Activated gamma-delta T cell treated with Interleukin-2 at 50 U/mL for 16 hours (primary cell): Measurements from ENCODE around the gene SPECC1.
A peak's percentile ranks its signal among the peaks of the same experiment; 100 is the strongest.
"Not testable (repeated sequence)": the region's sequence is repeated elsewhere in the genome, so short reads cannot be mapped to it uniquely, and the experiment has no call there.

Experiments used
- DNase-seq: peaks from one replicate; pipeline ENCODE4 v3.0.0-alpha.2; 2020

SPECC1 gene

DNA sequence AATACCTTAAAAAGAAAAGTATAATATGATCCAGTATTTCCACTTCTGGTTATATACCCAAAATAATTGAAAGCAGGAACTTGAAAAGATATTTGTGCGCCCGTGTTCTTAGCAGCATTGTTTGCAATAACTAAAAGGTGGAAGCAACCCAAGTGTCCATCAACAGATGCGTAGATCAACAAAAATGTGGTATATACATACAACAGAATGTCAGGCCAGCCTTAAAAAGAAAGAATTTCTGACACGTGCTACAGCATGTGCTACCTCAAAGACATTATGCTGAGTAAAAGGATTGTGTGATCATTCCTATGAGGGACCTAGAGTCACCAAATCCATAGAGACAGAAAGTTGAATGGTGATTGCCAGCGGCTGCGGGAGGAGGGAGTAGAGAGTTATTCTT lies 133.1 kb downstream of the SPECC1 start:
- DNase-seq, result no peak

DNA sequence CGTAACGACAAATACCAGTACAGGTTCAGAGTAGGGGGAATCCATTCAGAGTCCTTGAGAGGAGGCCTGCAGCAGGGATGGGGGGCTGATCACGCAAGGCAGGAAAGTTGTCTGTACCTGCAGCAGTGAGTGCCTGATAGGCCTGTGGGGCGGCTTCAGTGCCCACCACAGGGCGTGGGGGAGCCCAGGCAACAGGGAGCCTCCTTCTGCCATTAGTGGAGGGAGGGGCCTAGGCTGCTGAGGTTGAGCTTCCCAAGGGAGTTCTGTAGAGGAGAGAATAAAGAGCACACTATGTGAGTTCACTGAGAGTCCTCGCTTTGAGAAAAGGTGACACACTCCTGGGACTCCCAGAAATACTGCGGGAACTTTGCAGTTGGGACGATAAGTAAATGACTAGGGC lies 134.6 kb downstream of the SPECC1 start:
- DNase-seq, result no peak

DNA sequence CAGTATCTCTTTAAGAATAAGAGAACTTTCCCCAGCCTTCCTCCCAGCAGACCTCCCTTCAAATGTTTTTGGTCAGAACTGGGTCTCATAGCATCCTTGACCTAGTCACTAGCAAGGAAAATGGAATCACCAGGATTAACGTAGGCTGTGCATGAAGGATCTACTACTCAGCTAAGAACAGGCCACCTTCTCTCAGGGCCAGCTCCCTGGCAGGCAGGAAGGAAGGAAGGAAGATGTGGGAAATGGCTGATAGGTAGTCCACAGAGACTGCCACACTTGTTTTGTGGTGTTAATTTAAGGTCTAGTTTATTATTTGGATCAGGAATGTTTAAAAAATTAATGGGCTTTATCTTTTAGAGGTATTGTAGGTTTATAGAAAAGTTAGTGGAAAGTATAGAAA lies 136.4 kb downstream of the SPECC1 start:
- no peak for DNase-seq

DNA sequence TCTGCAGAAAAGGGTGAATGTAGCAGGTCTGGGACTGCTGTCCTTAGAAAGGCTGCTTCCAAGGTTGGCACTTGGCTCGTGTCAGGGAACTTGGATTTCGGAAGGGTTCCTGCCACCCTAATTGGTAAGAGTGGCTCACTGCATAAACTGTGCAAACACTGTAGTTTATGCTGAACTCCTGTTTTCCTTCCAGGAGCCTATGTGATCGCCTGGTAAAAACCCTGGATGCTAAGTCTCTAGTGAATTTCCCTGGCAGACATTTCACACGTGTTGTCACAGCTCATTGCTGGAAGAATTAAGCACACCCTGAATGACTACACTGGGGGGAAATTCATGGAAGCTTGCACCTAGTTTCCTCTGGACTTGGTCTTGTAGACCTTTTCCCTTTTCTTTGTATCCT lies 140.1 kb downstream of the SPECC1 start:
- DNase-seq, result no peak

DNA sequence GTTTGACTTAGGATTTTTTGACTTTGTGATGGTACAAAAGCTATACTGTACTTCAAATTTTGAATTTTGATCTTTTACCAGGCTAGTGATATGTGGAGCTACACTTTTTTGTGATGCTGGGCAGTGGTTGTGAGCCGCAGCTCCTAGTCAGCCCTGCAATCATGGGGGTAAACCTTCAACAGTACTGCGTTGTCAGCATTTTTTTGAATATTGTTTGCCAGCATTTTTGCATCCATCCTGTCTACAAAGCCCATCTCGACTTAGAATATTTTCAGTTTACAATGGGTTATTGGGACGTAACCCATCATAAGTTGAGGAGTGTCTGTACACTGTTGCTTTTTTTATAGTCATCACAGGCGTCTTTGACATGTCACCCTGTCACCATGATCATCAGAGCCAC lies 142.0 kb downstream of the SPECC1 start:
- no peak for DNase-seq

DNA sequence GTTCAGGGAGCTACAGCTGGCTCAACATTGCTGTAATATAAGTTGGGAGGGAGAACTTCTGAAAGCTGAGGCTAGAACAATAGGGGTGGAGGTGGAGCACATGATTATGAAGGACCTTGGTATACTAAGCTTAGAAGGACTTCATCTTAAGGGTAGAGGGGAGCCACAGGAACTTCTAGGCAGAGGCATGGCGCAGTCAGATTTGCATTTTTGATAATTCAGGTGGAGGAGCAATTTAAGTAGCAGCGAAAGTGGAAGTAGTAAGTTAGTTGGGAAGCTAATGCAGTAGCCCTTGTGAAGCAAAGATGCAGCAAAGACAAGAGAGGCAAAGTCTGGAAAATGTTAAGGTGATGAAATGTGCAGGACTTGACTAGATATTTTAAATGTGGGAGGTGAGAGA lies 144.1 kb downstream of the SPECC1 start:
- no peak for DNase-seq

DNA sequence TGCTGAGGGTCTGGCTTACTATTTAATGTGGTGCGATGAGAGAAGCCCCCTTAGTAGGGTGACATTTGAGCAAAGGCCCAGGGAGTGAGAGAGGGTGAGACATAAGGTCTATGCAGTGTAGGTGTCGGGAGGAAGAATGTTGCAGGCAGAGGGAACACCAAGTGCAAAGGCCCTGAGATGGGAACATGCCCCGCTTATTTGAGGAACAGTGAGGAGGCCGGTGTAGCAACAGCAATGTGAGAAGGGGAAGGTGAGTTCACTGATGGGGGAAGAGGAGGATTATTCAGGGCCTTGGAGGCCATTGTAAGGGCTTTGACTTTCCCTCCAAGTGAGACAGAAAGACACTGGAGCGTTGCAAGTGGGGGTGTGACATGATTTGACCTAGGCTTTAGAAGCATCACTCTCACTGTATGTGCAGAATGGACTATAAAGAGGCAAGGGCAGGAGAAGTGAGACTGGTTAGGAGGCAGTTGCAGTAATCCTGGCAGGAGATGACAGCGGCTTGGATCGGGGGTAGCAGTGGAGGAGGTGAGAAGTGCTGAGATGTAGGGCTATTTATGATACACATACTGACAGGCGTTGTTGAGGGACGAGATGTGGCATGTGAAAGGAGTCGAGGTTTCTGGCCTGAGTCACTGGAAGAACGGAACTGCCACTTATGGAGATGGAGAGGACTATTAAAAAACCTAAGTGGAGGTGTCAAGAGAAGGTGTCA lies 145.3 kb downstream of the SPECC1 start:
- no peak for DNase-seq

DNA sequence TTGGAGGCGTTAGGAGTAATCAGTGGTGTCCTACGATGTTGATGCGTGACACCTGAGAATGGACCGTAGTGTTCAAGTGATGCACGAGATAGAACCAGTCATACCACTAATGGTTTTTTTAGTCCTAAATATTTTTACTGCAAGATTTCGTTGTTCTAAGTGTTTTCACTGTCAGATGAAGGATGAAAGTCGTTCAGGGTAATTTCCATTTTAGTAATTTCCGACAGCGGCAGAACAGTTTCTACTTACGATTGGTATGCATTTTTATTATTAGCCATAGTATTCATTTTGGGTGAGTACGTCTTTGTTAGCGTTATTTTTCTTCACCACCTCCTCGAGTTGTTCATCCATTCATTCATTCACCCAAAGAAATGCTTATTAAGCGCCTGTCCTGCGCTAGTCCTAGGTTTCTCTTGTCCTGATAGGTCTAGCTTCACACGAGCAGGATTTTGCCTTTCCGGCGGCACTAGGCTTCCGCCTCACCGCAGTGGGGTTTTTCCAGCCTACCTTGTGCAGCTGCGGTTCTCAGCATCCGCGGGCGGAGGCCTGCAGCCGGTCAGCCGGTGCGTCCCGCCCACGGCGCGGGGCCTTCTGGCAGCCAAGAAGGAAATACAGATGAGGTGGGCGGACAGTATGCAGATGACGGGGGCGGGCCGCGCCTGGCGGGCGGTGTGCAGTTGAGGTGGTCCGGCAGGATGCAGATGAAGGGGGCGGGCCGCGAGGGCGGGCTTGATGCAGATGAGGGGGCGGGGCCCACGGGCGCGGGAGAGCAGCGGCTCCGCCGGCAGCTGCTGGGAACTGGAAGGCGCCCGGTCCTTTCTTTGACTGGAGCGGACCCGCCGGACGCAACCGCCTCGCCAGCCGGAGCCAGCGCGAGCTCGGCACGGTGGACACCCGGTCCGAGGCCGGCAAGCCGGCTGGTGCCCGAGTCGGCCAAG lies 146.4 kb downstream of the SPECC1 start:
- DNase-seq, result peak; percentile 95

DNA sequence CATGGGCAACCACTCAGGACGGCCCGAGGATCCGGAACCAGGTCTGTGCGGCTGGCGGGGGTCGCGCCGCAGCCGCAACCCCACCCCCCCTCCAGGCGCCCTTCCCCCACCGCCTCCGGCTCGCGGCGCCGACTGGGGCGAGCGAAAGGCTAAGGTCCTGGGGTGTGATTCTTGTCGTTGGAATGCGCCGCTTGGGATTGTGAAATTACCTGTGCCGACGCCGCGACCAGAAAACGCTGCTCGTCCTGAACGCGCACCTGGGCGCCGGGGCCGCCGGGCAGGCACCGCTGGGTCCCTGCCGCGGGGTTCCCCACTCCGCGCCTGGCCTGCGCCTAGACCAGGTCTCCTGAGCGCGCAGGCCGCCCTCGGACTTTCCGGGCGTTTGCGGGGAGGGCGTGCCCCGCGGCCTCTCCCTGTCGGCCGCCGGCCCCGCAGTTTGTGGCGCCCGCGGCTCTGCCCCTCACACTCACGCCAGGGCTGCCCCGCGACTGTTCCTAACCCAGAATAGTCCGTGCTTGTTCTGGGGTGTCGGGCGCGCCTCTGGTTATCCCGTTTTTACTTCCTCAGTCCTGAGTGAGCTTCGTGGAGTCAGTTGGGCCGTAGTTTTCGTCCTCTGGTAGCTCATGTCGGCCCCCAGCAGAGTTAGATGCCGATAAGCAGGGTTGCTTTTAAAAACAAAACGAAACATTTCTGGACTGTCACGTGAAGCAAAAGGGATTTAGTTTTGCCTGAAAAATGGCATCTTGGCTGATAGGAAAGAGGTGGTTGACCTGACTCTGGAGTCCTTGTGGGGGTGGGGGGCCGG lies 147.2 kb downstream of the SPECC1 start:
- no peak for DNase-seq

DNA sequence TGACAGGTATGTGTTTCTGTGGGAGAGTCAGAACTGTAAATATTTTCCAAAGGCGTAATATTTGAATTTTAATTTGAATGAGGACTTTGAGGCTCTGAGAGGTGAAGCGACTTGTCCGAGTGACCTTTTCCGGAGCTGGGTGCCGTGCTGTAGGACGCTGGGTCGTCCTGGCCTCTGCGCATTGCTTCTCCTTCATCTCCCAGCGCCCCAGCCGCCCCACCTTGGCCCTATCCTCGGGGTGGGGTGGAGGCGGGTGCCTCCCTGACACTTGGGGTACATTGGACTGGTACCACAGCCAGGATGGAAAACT lies 147.8 kb downstream of the SPECC1 start:
- no peak for DNase-seq

DNA sequence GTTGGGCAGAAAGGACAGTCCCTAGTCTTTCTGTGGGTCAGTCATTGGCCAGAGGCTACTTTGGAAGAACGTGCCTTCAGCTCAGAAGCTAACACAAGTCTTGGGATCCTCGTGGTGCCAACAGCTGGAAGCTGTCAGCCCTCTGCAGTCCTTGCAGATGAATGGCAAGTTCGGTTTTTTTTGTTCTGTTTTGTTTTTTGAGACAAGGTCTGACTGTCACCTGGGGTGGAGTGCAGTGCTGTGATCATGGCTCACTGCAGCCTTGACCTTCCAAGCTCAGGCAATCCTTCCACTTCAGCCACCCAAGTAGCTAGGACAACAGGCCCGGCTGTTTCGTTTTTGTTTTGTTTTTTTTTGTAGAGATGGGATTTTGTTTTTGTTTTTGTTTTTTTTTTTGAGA lies 149.4 kb downstream of the SPECC1 start:
- DNase-seq, result no peak

DNA sequence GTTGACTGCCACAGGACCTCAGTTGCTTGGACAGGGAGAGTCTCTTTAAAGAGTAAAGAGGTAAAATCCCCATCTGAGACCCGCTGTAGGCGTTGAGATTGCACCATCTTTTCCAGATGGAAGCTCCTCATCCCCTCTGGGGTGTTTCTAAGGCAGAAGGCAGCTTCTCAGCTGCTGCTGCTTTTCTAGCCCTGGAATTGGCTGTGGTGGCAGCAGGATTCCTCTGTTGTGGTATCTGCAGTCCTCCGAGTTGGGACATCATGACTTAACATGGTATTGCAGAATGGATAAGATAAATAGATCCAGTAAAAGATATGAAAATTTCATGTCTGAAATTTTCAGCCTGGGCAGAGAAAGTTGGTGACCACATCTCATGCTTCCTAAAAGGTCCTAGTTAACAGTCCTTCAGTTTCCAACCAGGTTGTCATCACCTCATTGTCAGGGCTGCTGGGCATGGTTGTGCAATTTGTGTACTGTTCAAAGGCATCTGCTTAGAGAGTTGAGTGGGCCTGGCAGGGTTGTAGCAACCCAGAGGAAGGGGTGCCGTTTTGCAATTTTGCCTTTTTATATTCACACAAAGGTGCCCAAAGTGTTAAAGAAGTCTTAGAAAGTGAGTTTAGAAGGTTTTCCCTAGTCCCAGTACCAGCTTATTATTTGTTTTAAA lies 150.4 kb downstream of the SPECC1 start:
- DNase-seq, result no peak

DNA sequence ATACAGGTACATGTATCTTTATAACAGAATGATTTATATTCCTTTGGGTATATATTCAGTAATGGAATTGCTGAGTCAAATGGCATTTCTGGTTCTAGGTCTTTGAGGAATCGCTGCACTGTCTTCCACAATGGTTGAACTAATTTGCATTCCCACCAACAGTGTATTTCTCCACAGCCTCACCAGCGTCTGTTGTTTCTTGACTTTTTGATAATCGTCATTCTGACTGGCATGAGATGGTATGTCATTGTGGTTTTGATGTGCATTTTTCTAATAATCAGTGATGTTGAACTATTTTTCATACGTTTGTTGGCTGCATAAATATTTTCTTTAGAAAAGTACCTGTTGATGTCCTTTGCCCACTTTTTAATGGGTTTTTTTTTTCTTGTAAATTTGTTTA lies 156.4 kb downstream of the SPECC1 start:
- DNase-seq, result not testable (repeated sequence)

DNA sequence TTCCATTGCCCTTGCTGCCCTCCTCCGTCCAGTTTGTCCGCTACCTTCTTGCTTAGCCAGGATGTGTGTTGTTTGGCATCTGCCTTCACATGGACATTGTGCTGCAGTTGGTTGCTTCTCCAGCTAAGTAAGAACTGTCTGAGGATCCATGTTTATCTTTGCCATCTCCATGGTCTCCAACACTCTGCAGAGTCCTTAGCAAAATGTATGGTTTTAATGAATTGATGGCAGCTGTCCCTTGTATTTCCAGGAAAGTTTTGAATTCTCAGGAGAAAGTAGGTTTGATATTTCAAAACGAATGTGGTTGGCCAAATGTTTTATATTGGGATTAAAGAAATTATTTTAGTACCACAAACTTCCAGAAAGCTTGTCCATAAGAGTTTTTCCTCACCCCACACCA lies 160.9 kb downstream of the SPECC1 start:
- DNase-seq, result no peak

DNA sequence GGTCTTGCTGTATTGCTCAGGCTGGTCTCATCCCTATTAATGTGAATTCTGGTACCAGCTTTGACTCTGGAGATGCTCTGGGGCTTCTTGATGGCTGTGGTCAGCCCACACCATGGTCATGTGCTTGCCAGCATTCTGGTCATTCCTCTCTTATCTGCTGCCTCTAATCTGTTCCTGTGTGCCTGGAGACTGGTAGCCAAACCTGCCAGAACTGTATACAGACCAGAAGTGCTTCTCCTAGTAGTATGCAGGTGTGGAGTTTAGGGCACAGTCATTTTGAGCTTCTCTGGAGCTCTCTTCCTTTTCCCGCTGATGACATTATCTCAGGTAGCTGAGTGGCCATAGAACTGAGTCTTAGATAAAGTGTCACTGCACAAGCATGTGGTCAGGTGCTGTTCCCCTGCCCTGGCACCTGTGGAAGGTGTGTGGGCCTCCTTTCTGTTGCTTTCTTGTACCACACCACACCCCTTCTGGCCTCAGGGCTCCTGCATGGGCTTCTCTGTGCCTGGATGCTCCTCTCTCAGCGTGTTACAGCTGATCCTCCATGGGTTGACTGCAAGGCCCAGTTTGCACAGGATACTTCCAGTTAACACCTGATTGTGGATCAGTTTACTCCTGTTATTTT lies 162.7 kb downstream of the SPECC1 start:
- no peak for DNase-seq

DNA sequence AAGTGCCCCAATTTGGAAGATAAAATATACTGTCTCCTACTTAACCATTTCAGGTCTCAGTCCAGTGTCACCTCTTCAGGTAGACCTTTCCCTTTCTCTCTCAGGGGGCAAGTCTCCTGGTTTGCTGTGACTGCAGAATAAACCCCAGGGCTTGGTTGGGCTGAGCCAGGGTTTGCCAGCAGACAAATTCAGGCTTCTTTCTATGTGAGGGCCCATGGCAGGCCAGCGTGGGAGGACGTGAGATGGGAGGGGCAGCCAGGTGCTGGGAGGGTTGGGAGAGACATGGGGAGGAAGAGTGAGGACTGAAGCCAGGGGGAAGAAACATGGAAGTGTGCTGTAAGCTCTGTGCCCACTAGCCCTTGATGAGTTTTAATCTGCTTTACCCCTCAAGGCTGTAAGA lies 163.2 kb downstream of the SPECC1 start:
- no peak for DNase-seq

DNA sequence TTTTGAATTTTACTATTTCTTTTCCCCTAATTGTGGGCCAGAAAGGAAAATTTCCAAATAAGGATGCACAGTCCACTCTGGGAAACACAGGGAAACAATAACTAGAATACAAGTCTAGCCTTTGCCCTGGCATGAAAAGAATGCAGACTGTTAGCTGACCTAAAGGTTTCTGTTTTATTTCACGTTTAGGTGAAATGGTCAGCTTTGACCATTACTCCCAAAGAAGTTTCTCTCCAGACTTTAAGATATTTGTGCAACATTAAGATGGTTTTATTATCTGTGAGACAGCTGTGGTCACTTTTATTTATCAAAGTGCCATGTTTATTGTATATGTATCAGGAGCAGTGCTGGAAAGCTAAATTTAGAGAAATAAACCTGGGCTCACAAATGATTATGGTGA lies 163.9 kb downstream of the SPECC1 start:
- DNase-seq, result no peak

DNA sequence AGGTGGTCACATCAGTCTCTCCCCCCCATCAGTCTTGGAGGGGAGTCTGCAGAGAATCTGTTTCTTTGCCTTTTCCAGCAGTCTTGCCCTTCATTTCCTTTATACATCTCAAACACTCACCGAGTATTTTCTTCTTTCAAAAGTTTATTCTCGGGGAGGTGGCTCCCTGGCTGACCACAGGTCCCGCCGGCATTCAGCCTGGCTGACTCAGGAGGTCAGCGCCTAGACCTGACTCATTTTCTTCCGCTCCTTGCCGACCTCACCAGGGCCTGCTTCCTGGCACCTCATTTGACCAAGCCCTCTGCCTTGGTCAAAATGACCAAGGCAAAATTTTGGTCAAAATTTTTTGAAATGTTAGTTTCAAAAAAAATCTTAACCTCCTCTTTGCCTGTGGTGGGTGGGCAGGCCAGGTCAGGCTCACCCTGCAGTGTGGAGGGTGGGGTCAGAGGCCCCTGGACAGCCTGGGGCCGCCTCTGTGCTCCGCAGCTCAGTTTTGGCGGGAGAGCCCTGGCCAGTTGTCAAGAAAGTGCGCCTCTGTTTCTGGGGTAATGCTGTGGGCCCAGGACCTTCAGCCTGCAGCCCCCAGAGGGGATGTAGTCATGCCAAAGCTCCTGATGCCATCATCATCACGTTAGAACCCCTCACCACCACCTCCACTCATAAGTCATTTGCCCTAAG lies 165.6 kb downstream of the SPECC1 start:
- DNase-seq, result no peak

DNA sequence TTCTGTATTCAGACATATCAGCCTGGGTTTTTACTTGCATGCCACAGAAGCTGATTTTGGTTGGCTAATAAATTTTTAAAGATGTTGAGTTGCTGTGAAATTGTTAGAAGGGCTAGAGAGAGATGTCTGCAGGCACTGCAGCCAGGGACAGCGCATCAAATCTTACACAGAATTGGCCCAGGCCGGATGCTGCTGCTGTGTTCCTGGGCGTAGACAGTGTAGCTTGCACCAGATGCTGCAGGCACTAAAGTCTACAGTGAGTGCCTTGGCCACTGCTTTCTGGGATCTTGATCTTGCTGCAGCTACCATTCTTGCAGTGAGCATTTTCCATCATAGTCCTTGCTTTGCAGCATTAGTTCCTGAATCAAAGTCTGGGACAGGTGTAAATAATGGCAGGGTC lies 169.9 kb downstream of the SPECC1 start:
- no peak for DNase-seq

DNA sequence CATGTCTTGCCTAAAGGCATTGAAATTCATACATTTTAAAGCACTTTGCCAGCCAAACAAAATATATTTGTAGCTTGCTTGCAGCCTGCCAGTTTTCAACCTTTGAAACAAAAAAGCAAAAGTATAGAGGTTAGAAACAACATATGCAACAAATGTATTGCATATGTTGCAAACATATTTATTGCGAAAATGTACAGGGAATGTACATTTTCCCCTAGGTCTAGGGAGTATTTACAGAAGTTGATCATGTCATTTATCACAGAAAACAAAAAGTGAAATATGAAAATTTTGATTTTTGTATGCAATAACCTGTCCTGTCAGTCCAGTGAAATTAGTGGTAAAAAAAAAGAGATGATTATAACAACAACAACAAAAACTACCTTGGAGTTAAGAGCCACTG lies 171.5 kb downstream of the SPECC1 start:
- no peak for DNase-seq

DNA sequence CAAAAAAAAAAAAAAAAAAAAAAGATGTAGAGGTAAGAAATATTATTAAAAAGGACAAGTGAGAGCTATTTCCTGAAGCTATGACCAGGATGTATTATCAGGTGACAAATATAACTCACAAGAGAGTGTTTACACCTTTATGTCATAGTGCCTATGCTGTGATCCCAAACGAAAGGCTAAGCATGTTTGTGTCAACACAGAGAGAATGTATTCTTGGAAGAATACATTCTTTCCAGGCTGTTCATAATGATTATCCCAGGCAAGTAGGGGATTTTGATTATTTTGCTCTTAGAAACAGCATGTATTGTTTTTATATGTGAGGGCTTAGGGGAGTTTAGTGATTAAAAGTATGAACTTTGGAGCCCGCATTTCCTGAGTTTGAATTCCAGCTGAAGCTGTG lies 175.0 kb downstream of the SPECC1 start:
- DNase-seq, result no peak

DNA sequence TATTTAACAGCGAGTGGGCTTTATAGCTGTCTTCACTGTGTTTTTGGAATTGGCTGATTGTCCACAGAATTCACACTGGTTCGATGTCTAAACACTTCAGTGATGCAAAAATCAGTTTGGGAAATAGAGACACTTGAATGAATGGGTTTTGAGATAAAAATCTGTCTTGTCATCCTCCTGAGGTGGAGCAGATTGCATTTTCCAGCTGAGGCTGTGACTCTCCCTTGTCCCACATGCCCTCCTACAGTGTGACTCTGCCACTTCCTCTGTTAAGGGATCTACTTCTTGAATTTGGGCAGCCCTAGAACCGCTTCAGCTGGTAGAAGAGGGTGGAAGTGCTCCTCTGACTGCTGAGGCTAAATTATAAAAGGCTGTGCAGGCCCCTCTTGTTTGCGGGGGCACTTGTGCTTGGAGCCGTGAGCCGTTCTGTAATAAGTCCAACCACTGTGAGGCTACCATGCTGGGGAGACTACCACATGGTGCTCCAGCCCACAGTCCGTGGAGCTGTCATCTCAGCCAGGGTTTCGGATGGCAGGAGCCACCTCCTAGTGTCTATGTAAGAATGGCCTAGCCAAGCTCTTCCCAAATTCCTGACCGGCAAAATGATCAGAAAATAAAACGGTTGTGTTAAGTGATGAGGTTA lies 175.9 kb downstream of the SPECC1 start:
- DNase-seq, result no peak
